K562 (cell line): ENCODE measurements around the gene RASSF3. TPM values are rescaled to one million over a fixed set of nuclear protein-coding genes. Genes with fewer than 3 reads are reported as not detected.
A peak's percentile ranks its signal among the peaks of the same experiment; 100 is the strongest.

Source experiments
- ATAC-seq: fragments of 200-7000 bp; cut with Tn5 transposase; 3 replicates; pipeline ENCODE4 v1.9.1; 2020; ENCODE audit warnings: moderate library complexity
- BruUV-seq: library from RNA; stranded (reverse); fragments of 400-500 nt; replicated peaks from 2 replicates; lab custom pipeline; 2021; lab: Mats Ljungman, UMichigan
- CTCF ChIA-PET: fragments of 300-600 bp; formaldehyde crosslinking; extraction: SDS; loops from one replicate; lab custom pipeline; 2021; ENCODE audit warnings: low intra/inter-chr PET ratio; lab: Yijun Ruan, JAX
- POLR2A ChIA-PET: fragments of 300-600, 350-650 bp; sonication (Branson Sonifier 250); formaldehyde crosslinking; extraction: SDS; loops from one replicate; lab custom pipeline; 2021; ENCODE audit warnings: antibody characterized with exemption, inconsistent platforms; lab: Yijun Ruan, JAX
- DNase-seq, 4 experiments: peaks; one replicate each; pipeline versions ENCODE4 v3.0.0 to v3.0.0-alpha.2; 2011 to 2018; ENCODE audit warnings: low spot score in 3 of 4, mixed read lengths in 3 of 4; ENCODE audit errors: extremely low read depth in 1 of 4
- FAIRE-seq: peaks from 2 replicates; lab custom pipeline; 2011; peaks lifted over from hg19 to GRCh38; lab: Jason Lieb, UNC
- H2AFZ ChIP-seq: 2 replicates; pipeline ENCODE4 v1.6.0; 2011; ENCODE audit warnings: low read depth, low read length, control low read depth, inconsistent platforms
- H3K27ac ChIP-seq: fragments of 200-600 bp; 3 replicates; pipeline ENCODE4 v1.8.0; 2011; ENCODE audit warnings: low read depth, mild to moderate bottlenecking, control low read depth, inconsistent platforms, low read length, moderate library complexity, mixed read lengths; ENCODE audit errors: extremely low read depth
- H3K27me3 ChIP-seq, 2 experiments: fragments of 300-600 bp in 1 of 2; 2 replicates in 1 of 2; 3 replicates in 1 of 2; pipeline versions ENCODE4 v1.6.0 to v1.8.0; 2011; ENCODE audit warnings: inconsistent platforms in 2 of 2, low read length in 2 of 2, mild to moderate bottlenecking in 1 of 2, mixed read lengths in 1 of 2, moderate library complexity in 1 of 2; ENCODE audit not compliant: control insufficient read depth in 2 of 2, insufficient read depth in 2 of 2
- H3K36me3 ChIP-seq: fragments of 300-600 bp; 3 replicates; pipeline ENCODE4 v1.8.0; 2011; ENCODE audit warnings: mild to moderate bottlenecking, low read length, inconsistent platforms; ENCODE audit not compliant: control insufficient read depth, insufficient read depth
- H3K4me1 ChIP-seq, 2 experiments: fragments of 200-600 bp in 1 of 2; replicated peaks in 1 of 2; 2 replicates in 1 of 2; 3 replicates in 1 of 2; pipeline versions ENCODE4 v1.5.1 to v1.8.0; 2011; ENCODE audit warnings: inconsistent platforms in 2 of 2, low read length in 2 of 2, mild to moderate bottlenecking in 1 of 2, mixed read lengths in 1 of 2, moderate library complexity in 1 of 2; ENCODE audit not compliant: control insufficient read depth in 2 of 2, insufficient read depth in 2 of 2
- H3K4me2 ChIP-seq: 2 replicates; pipeline ENCODE4 v1.6.1; 2011; ENCODE audit warnings: low read length, control low read depth, inconsistent platforms, mixed read lengths; ENCODE audit not compliant: insufficient read depth
- H3K4me3 ChIP-seq: fragments of 200-600 bp; sonication (generic), shearing (Covaris generic); 2 replicates; pipeline ENCODE4 v1.5.1; 2016; ENCODE audit warnings: control low read depth, inconsistent platforms
- H3K79me2 ChIP-seq: fragments of 200-600 bp; 3 replicates; pipeline ENCODE4 v1.8.0; 2011; ENCODE audit warnings: low read length, inconsistent platforms; ENCODE audit not compliant: control insufficient read depth, insufficient read depth
- H3K9ac ChIP-seq, 2 experiments: 2 replicates each; pipeline versions ENCODE4 v1.6.0 to v1.6.1; 2011; ENCODE audit warnings: low read depth in 2 of 2, low read length in 2 of 2, control low read depth in 1 of 2, inconsistent platforms in 1 of 2, mild to moderate bottlenecking in 1 of 2, mixed read lengths in 1 of 2; ENCODE audit not compliant: insufficient read depth in 1 of 2
- H3K9me1 ChIP-seq: one replicate; pipeline ENCODE4 v1.6.0; 2011; ENCODE audit warnings: inconsistent platforms, mild to moderate bottlenecking, low read length, moderate library complexity; ENCODE audit not compliant: control insufficient read depth, insufficient read depth
- H3K9me3 ChIP-seq: replicated peaks from 2 replicates; pipeline ENCODE4 v1.5.1; 2011; ENCODE audit warnings: low read depth, low read length, inconsistent platforms; ENCODE audit not compliant: control insufficient read depth, insufficient read depth
- H4K20me1 ChIP-seq: replicated peaks from 2 replicates; pipeline ENCODE4 v1.6.1; 2011; ENCODE audit warnings: low read length, inconsistent platforms, mixed read lengths; ENCODE audit not compliant: control insufficient read depth, insufficient read depth
- ADNP ChIP-seq: fragments of 200-800 bp; sonication (Bioruptor generic); IDR thresholded peaks from 2 replicates; pipeline ENCODE4 v1.6.1; 2016; ENCODE audit warnings: missing genetic modification characterization, missing compliant biosample characterization
- BRD4 ChIP-seq: fragments of 200-600 bp; sonication (generic); IDR thresholded peaks from 2 replicates; pipeline ENCODE4 v1.6.1; 2017; ENCODE audit warnings: inconsistent platforms
- FOSL1 ChIP-seq: fragments of 200-800 bp; sonication (Bioruptor generic); conservative IDR thresholded peaks from 2 replicates; pipeline ENCODE4 v1.6.1; 2016; ENCODE audit warnings: missing genetic modification characterization, missing compliant biosample characterization
- NFXL1 ChIP-seq: fragments of 450-650 bp; formaldehyde crosslinking; IDR thresholded peaks from 2 replicates; pipeline ENCODE4 v1.4.0; 2021; ENCODE audit warnings: mild to moderate bottlenecking
- PHTF2 ChIP-seq: fragments of 250-450 bp; sonication (Bioruptor Pico); IDR thresholded peaks from 2 replicates; pipeline ENCODE4 v1.5.0; 2021; ENCODE audit warnings: mild to moderate bottlenecking
- ZBTB17 ChIP-seq: fragments of 450-650 bp; formaldehyde crosslinking; IDR thresholded peaks from 2 replicates; pipeline ENCODE4 v1.4.0; 2020; ENCODE audit warnings: mild to moderate bottlenecking
- WGBS: fragments of 100-300 bp; shearing (Covaris generic); methylation state at CpG from one replicate; pipeline ENCODE4 v1.1.6; 2016; ENCODE audit warnings: low coverage, mixed read lengths; ENCODE audit not compliant: insufficient coverage; ENCODE audit errors: missing lambda C conversion rate; 5-methylcytosine and 5-hydroxymethylcytosine counted together
- in situ Hi-C: fragments of 300-500 bp; cut with MboI; formaldehyde crosslinking; loops from 4 replicates; pipeline ENCODE4 v1.15.0; 2018; ENCODE audit warnings: inconsistent platforms, mixed read lengths
- intact Hi-C: fragments of 100-400 bp; cut with micrococcal nuclease; formaldehyde crosslinking; loops from 2 replicates; pipeline ENCODE4 v1.14.2; 2022
- polyA plus RNA-seq, 8 experiments: library from polyadenylated mRNA; depleted of rRNA in 4 of 8; stranded (reverse) in 5 of 8; unstranded in 3 of 8; fragments of >200 nt; fragmentation: Nextera tagmentation in 2 of 8; fragmentation: Illumina TruSeq in 1 of 8; extraction: Ambion mirVana in 2 of 8; extraction: Trizol in 1 of 8; gene quantifications; 2 replicates each; pipeline versions ENCODE4 v1.2.1 to v1.2.3, GENCODE V29; 2011 to 2014; ENCODE audit warnings: inconsistent platforms in 1 of 8, missing spikeins in 1 of 8
- total RNA-seq, 7 experiments: library from RNA; depleted of rRNA in 6 of 7; stranded (reverse); fragments of >200 nt in 6 of 7; fragmentation: Illumina TruSeq in 2 of 7; extraction: Trizol in 2 of 7; gene quantifications; 2 replicates each; pipeline versions ENCODE4 v1.2.1 to v1.2.3, GENCODE V29; 2011 to 2021; ENCODE audit warnings: low replicate concordance in 1 of 7
- TF ChIP-seq, protein P1 (sequence below): fragments of 450-650 bp; IDR thresholded peaks from 2 replicates; pipeline ENCODE4 v1.6.1; 2016; ENCODE audit warnings: low read depth, mild to moderate bottlenecking, moderate library complexity
- TF ChIP-seq, protein P2 (sequence below): fragments of 250-450 bp; sonication (Bioruptor Pico); IDR thresholded peaks from 2 replicates; pipeline ENCODE4 v1.4.0; 2020; ENCODE audit warnings: mild to moderate bottlenecking, moderate library complexity

RASSF3 gene
- total and polyA plus RNA-seq, 9 of the 15 experiments (the other 6 are each of a cell fraction or from before 2014, with no cell fraction given), result 3.7 to 39.2 (median 20.2) TPM

GRCh38 chr12:64729909-64730587 is 119.8 kb downstream of the RASSF3 start (continued):
- TF ChIP-seq PHTF2 (CRISPR knock-in tag) (no peak), ADNP (tag) (no peak)
- TF ChIP-seq, all 486 proteins: peak for 6

GRCh38 chr12:64730588-64730969 is 120.3 kb downstream of the RASSF3 start:
- FAIRE-seq (peak; percentile 65), DNase-seq (no peak), ATAC-seq (peak; percentile 41; the same call in 2 of the 3 replicates)
- intact Hi-C loops (no loop called here), in situ Hi-C loops (no loop called here)
- H3K27ac ChIP-seq, result peak overlapping the region; percentile 16; the same call in 1 of the 3 replicates
- H3K27me3 ChIP-seq, result no peaks in the 10 kb centered on the region
- WGBS, result 51% methylated on average over 2 of the region's 2 CpGs
- TF ChIP-seq NFXL1 (CRISPR knock-in tag) (no peak), BRD4 (no peak), FOSL1 (tag) (0 out of 2 replicates have a peak, but pooled peaks have one; percentile 39), ZBTB17 (CRISPR knock-in tag) (no peak)
- TF ChIP-seq, protein P1, sequence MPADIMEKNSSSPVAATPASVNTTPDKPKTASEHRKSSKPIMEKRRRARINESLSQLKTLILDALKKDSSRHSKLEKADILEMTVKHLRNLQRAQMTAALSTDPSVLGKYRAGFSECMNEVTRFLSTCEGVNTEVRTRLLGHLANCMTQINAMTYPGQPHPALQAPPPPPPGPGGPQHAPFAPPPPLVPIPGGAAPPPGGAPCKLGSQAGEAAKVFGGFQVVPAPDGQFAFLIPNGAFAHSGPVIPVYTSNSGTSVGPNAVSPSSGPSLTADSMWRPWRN, result 0 out of 2 replicates have a peak, but pooled peaks have one; percentile 15
- TF ChIP-seq, protein P2, sequence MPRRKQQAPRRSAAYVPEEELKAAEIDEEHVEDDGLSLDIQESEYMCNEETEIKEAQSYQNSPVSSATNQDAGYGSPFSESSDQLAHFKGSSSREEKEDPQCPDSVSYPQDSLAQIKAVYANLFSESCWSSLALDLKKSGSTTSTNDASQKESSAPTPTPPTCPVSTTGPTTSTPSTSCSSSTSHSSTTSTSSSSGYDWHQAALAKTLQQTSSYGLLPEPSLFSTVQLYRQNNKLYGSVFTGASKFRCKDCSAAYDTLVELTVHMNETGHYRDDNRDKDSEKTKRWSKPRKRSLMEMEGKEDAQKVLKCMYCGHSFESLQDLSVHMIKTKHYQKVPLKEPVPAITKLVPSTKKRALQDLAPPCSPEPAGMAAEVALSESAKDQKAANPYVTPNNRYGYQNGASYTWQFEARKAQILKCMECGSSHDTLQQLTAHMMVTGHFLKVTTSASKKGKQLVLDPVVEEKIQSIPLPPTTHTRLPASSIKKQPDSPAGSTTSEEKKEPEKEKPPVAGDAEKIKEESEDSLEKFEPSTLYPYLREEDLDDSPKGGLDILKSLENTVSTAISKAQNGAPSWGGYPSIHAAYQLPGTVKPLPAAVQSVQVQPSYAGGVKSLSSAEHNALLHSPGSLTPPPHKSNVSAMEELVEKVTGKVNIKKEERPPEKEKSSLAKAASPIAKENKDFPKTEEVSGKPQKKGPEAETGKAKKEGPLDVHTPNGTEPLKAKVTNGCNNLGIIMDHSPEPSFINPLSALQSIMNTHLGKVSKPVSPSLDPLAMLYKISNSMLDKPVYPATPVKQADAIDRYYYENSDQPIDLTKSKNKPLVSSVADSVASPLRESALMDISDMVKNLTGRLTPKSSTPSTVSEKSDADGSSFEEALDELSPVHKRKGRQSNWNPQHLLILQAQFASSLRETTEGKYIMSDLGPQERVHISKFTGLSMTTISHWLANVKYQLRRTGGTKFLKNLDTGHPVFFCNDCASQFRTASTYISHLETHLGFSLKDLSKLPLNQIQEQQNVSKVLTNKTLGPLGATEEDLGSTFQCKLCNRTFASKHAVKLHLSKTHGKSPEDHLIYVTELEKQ (CRISPR knock-in tag), result no peak
- H3K4me2 ChIP-seq, result no peak overlapping the region; the same call in 1 of the 2 replicates
- H3K9ac ChIP-seq, result no peak overlapping the region
- ChIA-PET CTCF (interaction anchor here (0.6 kb wide), 1 partner anchor 46 kb away, joined by 5 read pairs; no protein-coding TSS in a partner anchor), POLR2A (interaction anchor here (1.1 kb wide), 1 partner anchor 15 kb away, joined by 3 read pairs; no protein-coding TSS in a partner anchor)
- no peaks in the 10 kb centered on the region for H3K9me3 ChIP-seq
- H2AFZ ChIP-seq, result no peak overlapping the region
- no TSS peak for BruUV-seq
- no peaks in the 10 kb centered on the region for H3K9me1 ChIP-seq
- H3K4me1 ChIP-seq, result peaks cover 0 to 14% of the 10 kb centered on the region in 2 experiments; a peak in 3 of 5 replicates
- H3K4me3 ChIP-seq, result no peak overlapping the region
- H4K20me1 ChIP-seq, result no peaks in the 10 kb centered on the region
- no peaks in the 10 kb centered on the region for H3K79me2 ChIP-seq
- H3K36me3 ChIP-seq, result peaks cover 20% of the 10 kb centered on the region
